Measurements from ENCODE around the gene TIFAB. TPM values are rescaled to one million over a fixed set of nuclear protein-coding genes. Genes with fewer than 3 reads are reported as not detected.
"Not testable (repeated sequence)": the region's sequence is repeated elsewhere in the genome, so short reads cannot be mapped to it uniquely, and the experiment has no call there.

Gene TIFAB
- under 1 TPM; 0.05 to 0.23 (median 0.21) TPM for polyA plus RNA-seq (ENCODE audit: insufficient read length in 4 of 4)

- no peak for DNase-seq (ENCODE audit: low read depth in 4 of 4, low spot score in 2 of 4)
These were observed at the start of gene TIFAB for GRCh38 chr5:135452321-135453030. Gene TIFAB, minus strand, starts transcription at chr5:135452351. Its CDS starts 2,412 bp downstream, at chr5:135449939.

GRCh38 chr5:135498637-135498995, 46.5 kb upstream of the TIFAB start:
- DNase-seq (ENCODE audit: low read depth in 4 of 4, low spot score in 2 of 4): no peak

- no peak for DNase-seq (ENCODE audit: low read depth in 4 of 4, low spot score in 2 of 4)
These were observed 46.0 kb upstream of the TIFAB start for GRCh38 chr5:135497971-135498636.

- DNase-seq (ENCODE audit: low read depth in 4 of 4, low spot score in 2 of 4): not testable (repeated sequence)
These were observed 43.4 kb upstream of the TIFAB start for GRCh38 chr5:135495531-135495930.

GRCh38 chr5:135494196-135494595, 42.0 kb upstream of the TIFAB start:
- DNase-seq (ENCODE audit: low read depth in 4 of 4, low spot score in 2 of 4): no peak

GRCh38 chr5:135493406-135494180, 41.4 kb upstream of the TIFAB start:
- DNase-seq (ENCODE audit: low read depth in 4 of 4, low spot score in 2 of 4): no peak

- DNase-seq (ENCODE audit: low read depth in 4 of 4, low spot score in 2 of 4): no peak
These were observed 40.1 kb upstream of the TIFAB start for GRCh38 chr5:135492319-135492626.

- DNase-seq (ENCODE audit: low read depth in 4 of 4, low spot score in 2 of 4): no peak
These were observed 39.6 kb upstream of the TIFAB start for GRCh38 chr5:135491552-135492318.

GRCh38 chr5:135491038-135491551, 38.9 kb upstream of the TIFAB start:
- no peak for DNase-seq (ENCODE audit: low read depth in 4 of 4, low spot score in 2 of 4)

- DNase-seq (ENCODE audit: low read depth in 4 of 4, low spot score in 2 of 4): no peak
These were observed 38.3 kb upstream of the TIFAB start for GRCh38 chr5:135490245-135491037.

GRCh38 chr5:135489466-135490244, 37.5 kb upstream of the TIFAB start:
- DNase-seq (ENCODE audit: low read depth in 4 of 4, low spot score in 2 of 4): no peak

GRCh38 chr5:135488727-135489465, 36.7 kb upstream of the TIFAB start:
- peak in 2 of 4 donors; percentile 54 to 62 for DNase-seq (ENCODE audit: low read depth in 4 of 4, low spot score in 2 of 4)

GRCh38 chr5:135487839-135488514, 35.8 kb upstream of the TIFAB start:
- no peak for DNase-seq (ENCODE audit: low read depth in 4 of 4, low spot score in 2 of 4)

GRCh38 chr5:135487037-135487395, 34.9 kb upstream of the TIFAB start:
- DNase-seq (ENCODE audit: low read depth in 4 of 4, low spot score in 2 of 4): no peak

GRCh38 chr5:135486131-135487036, 34.2 kb upstream of the TIFAB start:
- DNase-seq (ENCODE audit: low read depth in 4 of 4, low spot score in 2 of 4): no peak

- DNase-seq (ENCODE audit: low read depth in 4 of 4, low spot score in 2 of 4): no peak
These were observed 32.5 kb upstream of the TIFAB start for GRCh38 chr5:135484674-135485086.

GRCh38 chr5:135483254-135483653, 31.1 kb upstream of the TIFAB start:
- no peak for DNase-seq (ENCODE audit: low read depth in 4 of 4, low spot score in 2 of 4)
